Measurements from ENCODE around the gene TSLP. TPM values are rescaled to one million over a fixed set of nuclear protein-coding genes. Genes with fewer than 3 reads are reported as not detected.
A peak's percentile ranks its signal among the peaks of the same experiment; 100 is the strongest.

Gene TSLP
- 0.03 TPM in 1 of 2 replicates, not detected in the other for total RNA-seq (2014; rRNA removed; shearing (Covaris generic))

DNA sequence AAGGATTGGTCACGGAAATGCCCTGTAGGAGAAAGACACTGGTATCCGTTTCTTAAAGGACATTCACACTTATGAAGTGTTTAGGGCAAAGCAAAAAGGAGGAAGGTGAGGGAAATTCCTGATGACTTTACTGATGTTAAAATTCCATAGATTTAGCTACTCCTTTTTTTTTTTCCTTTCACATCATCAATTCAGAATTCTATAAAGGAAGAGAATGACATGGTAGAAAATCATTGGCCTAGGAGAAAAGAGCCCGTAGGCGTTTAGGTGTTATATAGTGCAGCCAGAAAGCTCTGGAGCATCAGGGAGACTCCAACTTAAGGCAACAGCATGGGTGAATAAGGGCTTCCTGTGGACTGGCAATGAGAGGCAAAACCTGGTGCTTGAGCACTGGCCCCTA, at the start of gene TSLP:
TSS of gene TSLP (plus strand) at position 301 of the 400 bp plus-strand sequence. CDS start 178 bp downstream, outside the sequence.
- no peak for DNase-seq (ENCODE audit: low read depth)

DNA sequence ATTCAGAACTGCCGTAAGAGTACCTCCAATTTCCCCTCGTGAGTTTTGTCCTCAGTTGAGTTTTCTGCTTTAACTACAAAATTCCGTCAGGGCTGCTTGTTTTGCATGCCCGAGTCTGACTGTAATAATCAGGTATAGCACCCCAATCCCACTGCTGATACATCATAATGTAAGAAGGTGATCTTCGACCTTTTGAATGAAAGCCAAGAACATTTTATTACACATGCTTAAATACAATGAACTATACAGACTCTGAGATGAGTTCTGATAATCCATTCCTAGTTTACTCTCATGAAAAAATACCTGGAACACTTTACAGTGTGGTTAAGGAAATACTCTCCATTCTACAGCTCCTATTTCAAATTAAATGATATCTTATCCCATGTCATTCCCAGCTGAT, 49.2 kb upstream of the TSLP start:
- DNase-seq (ENCODE audit: low read depth), result no peak

DNA sequence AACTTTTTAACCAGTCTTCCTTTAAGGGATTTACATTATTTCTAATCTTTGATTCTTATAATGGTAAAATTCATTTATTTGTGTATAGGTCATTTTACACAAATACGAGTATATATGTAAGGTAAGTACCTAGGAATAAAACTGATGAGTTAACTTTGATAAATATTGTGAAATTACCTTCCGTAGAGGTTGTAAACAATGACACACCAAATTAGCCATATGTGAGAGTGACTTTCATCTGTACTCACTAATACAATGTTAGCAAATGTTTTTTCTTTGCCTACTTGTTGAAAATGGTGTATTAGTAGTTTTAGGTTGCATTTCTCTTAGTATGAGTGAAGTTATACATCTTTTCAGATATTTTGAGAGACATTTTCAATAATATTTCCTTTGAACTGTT, 42.6 kb upstream of the TSLP start:
- no peak for DNase-seq (ENCODE audit: low read depth)

DNA sequence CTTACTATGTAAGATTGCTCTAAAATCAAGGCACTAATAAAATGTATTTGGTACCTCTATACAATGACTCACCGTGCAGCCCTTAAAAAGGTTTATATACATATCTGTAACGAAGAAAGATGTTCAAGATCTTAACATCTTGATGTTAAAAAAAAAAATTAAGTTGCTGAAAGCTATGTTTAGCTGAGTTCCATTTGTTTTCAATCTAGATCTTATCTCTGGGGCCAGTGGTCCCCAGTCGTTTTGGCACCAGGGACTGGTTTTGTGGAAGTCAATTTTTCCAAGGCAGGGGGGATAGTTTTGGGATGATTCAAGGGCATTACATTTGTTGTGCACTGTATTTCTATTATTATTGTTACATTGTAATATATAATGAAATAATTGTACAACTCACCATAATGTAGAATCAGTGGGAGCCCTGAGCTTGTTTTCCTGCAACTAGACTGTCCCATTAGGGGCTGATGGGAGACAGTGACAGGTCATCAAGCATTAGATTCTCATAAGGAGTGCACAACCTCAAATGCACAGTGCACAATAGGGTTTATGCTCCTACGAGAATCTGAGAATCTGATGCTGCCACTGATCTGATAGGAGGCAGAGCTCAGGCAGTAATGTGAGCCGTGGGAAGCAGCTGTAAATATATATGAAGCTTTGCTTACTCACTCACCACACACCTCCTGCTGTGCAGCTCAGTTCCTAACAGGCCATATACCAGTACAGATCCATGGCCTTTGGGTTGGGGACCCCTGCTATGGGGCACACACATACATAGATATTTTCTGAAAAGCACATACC, 27.6 kb upstream of the TSLP start:
- peak; percentile 95 for DNase-seq (ENCODE audit: low read depth)

DNA sequence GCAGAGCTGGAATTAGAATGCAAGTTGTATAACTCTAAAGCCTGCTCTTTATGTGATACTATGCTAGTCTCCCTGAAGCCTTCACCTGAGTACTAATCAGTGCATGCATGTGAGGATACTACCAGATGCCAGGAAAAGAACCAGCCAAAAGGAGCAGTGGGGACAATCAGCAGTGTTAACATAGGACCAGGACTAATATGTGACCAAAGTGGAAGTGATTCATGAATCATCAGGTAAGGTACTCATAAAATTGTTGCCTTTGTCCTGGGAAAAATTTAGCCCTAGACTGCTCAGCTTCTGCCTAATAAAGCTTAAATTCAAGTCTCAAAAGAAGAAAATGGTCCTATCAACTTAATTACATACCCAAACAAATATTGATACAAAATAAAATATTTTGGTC, 13.4 kb upstream of the TSLP start:
- no peak for DNase-seq (ENCODE audit: low read depth)

DNA sequence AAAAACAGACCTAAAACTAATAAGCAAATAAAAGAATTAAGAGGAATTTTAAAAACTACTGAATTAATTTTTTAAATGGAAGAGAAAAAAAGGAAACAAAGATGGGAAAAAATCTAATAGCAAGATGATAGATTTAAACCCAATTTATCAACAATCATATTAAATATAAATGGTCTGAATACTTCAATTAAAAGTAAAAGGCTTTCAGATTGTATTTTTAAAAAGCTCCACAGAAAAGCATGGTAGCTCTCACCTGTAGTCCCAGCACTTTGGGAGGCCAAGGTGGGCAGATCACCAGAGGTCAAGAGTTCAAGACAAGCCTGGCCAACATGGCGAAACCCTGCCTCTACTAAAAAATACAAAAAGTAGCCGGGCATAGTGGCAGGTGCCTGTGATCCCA, 11.3 kb upstream of the TSLP start:
- DNase-seq (ENCODE audit: low read depth), result no peak

DNA sequence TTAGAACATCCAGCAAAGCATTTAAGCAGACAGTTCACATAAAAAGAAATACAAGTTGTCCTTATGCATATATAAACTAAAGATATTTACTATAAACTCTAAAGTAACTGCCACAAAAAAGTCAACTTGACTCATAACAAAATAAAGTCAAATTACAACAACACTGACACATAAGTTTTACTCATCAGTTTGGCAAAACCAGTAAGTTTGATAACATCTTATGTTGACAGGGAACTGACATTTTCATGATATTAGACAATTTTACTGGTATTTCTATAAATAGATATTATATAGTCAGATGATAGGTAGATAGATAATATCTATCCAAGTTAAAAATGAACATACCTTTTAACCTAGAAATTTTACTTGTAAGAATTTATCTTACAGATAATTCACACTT, 9.9 kb upstream of the TSLP start:
- DNase-seq (ENCODE audit: low read depth), result no peak

DNA sequence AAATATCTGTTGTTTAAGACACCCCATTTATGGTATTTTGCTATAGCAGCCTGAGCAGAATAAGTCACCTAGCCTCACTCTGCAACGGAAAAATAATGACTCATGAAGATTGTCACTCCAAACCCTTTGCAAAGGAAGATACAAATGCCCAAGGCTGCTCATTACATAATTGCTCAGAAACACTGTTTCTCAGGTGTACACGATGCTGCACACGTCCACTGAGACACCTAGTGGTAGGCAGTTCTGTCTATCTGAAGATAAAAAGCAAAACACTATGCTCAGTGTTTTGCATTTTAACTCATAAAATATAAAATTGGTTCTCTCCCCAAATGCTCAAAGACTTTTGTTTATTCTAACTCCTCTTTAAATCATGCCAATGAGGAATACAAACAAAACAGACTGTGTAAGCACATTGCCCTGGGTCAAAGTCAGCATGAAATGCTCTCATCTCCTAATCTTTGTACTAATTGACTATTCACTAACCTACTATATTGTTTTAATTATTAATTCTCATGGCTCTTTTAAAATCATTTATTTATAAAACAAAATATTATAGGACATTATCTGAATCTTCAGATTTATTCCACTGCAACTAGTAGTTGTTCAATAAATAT, 7.7 kb upstream of the TSLP start:
- DNase-seq (ENCODE audit: low read depth), result peak; percentile 32

DNA sequence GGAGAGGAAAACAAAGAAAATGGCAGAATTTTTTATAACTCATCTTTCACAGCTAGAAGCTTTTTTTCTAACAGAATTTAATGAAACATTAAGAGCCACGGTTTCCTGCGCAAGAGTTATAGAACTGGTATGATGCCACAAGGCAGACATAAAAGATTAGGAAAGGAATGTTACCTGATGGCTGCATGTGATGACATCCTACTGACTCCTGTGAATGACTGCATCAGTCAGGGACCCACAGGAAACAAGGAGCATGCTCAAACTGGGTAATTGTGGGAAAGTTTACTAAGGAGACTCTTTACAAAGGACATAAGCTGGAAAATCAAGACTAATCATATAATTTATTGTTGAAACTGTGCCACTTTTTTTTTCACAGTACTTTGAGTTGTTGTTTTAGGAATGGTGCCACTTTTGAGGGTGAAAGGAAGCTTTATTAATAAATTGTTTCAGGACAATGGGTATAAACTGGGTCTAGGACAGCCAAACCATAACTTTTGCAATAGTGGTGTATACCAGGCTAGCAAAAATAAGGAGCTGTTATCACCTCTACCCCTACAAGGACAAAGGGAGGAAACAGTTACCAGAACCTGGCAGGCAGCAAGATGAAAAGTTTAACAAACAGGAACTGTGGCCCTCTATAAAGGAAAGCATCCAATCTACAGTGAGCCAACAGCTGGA, 5.1 kb upstream of the TSLP start:
- no peak for DNase-seq (ENCODE audit: low read depth)

DNA sequence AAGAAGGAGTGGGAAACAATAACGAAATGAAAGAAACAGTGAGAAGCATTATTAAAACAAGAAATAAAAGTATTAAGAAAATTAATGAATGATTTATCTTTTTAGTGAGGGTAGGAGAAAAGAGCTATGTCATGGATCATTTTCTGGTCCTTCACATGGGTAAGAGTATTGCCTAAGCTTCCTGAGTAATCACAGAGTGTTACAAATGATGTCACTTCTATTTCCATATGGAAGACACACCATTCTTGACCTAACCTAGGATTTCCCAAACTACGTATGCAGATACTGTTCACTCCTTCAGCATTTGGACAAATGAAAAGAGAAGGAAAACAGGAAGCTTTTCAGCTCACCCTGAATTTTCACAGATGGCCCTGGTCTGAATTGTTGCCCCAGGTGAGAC, 3.3 kb upstream of the TSLP start:
- no peak for DNase-seq (ENCODE audit: low read depth)

DNA sequence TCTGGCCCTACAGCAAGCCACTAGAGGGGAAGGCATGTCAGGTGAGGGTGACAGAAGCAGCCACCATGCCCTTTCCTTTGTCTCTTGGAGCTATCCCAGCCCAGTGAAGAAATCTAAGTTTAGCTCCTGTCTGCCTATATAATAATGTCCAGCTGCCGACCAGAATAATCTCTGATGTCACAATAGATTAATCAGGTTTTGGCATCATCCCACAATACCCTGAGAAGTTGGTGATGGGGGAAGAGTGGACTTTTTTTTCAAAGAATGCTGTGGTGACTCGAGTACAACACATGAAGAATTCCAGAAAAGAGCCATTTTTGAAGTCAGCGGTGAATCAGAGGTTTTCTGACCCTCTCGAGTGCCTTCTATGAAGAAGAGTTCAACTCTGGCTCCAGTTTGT, 1.7 kb upstream of the TSLP start:
- DNase-seq (ENCODE audit: low read depth), result no peak

DNA sequence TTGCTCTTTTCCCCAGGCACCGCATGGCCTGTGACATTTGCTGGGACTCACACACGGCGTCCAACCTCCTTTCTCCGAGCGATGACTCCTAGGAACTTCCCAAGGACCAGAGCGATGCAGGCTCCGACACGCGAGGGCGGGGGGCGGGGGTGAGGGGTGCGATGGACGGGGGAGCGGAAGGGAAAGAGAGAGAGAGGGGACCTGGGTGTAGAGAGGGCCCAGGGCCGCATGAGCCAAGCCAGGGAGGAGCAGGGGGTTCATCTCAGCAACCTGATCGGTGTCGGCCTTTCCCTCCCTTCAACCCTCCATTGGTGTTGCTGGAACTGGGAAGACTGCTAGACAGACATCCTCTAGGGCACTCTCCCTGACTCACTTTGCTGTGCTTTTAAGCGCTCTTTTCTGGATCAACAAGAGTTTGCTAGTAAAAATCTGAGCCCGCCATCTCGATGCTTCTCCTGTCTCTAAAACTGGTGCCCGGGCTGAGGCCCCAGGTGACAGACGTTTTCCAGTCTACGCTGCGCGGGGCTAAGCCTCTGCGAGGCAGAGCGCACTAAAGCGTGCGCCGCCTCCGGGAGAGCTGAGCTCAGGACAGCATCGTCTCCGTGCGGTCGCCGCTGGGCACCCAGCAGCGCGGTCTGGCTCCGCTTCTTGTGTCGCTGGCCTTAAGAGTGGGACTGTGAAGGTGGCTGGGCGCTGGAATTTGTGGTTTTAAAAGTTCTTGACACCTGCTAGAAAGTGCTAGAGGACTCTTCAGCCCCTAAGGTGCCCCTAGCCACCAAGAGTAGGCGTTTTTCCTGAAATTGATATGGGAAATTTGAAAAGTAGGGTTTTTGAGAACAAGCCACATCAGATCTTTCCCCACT, 1.0 kb upstream of the TSLP start:
- no peak for DNase-seq (ENCODE audit: low read depth)

DNA sequence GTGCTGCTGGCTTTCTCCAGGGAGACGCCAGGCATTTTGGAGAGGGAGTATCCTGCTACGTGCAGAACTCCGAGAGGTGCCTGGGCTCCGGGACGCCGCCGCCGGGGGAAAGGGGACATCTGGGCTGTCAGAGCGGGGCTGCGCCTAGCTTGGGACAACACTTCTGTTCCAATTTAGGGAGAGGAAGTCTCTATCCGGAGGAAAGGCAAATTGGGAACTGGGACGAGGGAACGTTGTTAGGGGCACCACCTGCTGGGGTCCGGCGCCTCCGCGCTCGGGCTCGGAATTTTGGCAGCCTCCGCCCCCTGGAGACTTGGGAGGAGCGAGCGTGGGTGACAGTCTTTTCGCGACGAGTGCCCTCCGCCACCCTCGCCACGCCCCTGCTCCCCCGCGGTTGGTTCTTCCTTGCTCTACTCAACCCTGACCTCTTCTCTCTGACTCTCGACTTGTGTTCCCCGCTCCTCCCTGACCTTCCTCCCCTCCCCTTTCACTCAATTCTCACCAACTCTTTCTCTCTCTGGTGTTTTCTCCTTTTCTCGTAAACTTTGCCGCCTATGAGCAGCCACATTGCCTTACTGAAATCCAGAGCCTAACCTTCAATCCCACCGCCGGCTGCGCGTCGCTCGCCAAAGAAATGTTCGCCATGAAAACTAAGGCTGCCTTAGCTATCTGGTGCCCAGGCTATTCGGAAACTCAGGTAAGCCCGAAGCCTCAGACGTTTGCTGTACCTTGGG, 1.6 kb downstream of the TSLP start:
- peak; percentile 72 for DNase-seq (ENCODE audit: low read depth)

DNA sequence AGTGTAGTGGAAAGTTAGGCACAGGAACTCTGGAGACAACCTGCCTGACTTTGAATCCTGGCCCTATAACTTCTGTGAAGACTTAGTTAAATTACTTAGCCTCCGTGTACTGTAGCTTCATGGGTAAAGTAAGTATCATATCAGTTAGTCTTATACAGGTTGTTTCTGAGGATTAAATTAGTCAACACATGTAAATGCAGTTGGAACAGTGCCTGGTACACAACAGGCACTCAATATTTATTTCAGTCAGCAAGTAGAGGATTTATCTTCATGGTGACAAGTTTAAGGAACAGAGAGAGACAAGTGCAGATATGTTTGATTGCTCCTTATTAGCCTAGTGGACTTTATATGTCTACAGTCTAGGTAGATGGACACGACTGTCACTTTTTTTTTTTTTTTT, 2.7 kb downstream of the TSLP start:
- DNase-seq (ENCODE audit: low read depth), result no peak

DNA sequence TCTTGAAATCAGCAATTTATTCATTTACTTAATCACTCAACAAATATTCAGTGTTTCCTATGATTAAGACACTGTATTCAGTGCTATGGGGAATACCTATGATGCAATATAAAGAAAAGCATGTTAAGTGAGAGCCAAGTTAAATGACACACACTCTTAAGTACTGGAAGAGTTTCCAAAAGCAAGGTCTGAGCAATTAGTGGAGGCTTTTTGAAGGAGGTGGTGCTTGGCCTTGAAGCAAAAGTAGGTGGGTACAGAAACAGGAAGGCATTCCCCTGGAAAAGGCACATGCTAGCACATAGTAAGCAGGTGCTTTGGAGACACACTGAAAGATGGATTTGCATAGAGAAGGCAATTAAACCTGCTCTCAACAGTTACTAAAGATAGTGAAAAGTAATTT, 4.0 kb downstream of the TSLP start:
- DNase-seq (ENCODE audit: low read depth), result peak; percentile 55

DNA sequence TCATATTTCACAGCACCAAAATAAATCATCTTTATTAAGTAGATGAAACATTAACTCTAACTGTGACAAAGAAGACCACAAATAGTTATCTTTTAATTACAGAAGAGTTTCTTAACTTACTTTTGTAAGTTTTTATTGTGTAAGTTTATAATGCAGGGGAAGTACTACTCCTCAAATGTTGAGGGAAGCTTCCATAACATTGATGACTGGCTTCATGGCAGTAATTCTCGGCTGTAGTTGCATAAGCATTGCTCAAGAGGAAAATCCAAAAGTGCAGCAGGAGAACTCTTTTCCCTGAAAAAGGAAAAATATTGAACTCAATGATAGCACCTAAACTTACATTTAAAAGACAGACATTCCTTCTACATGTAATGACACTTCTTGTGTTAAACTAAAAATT, 4.6 kb downstream of the TSLP start:
- DNase-seq (ENCODE audit: low read depth), result no peak

DNA sequence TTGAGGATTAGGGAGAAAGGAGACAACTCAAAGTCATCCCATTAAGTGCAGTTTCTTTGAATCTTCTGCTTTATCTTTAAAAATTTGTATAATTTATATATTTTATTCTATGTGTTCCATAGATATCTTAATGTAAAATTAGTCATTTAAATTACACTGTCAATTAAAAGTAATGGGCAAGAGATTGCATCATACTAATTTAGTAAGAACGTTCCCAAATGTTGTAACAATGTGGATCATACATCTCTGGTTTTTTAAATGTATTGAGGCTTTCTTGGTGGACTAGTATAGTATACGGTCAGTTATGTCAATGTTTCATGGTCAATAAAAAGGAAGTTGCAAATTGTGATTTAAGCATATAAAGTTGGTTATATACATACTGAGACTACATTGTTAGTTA, 6.2 kb downstream of the TSLP start:
- no peak for DNase-seq (ENCODE audit: low read depth)

DNA sequence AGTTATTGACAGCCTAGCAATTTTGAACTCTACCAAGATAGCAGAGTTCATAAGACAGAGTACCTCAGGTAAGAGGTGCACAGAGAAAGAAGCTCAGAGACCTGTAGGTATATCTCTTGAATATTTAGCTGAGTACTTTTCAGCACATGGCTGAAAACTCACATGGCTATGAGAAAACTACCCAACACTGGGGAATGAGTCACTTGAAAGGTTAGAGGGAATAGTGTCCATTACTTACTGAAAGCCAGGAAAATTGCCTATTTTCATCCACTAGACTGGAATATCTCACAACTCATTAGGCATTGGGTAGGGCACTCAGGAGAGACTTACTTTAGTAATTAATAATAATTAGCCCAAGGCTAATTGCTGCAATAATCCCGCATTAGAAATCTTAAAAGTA, 8.3 kb downstream of the TSLP start:
- peak; percentile 23 for DNase-seq (ENCODE audit: low read depth)

DNA sequence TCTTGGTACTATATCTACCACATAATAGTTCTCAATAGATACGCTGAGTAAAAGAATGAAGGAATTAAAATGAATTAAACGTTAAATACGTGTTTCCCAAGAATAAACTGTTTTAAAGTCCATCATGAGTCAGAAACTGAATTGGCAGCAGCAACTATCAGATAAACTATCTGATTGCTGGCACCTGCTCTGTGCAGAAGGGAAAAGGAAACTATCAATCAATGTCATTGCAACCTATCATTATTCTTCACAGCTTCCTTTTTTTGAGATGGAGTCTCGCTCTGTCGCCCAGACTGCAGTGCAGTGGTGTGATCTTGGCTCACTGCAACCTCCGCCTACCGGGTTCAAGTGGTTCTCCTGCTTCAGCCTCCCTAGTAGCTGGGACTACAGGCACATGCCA, 11.8 kb downstream of the TSLP start:
- DNase-seq (ENCODE audit: low read depth), result no peak

DNA sequence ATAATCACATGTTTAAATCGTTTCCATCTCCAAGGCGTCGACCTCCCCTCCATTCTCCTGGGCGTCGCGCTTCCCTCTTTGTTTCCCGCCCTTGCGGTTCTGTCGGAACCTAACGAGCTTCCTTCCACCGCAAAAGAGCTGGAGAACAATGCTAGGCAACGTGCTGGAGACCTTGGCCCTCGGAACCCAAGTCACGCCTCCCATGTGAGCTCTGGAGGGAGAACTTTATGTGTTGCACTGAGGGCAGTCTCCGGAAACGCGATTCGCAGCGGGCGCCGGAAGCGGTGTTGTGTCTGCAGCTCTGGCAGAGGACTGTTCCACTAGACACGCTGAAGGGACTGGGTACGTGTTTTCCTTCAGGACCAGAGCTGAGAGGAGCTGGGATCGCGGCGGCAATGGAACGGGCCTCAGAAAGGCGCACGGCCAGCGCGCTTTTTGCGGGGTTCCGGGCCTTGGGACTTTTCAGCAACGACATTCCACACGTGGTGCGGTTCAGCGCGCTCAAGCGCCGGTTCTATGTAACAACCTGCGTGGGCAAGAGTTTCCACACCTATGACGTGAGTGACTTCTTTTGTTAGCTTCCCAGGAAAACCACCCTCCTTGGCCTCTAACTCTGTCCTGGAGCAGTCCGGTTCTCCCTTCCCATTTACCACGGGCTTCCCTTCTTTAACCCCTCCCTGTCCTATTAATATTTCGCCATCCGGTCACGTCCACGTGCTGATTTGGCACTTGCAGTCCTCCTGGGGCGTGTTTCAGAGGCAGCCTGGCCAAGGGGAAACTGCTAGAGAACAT, 20.7 kb downstream of the TSLP start, which contains the start of gene WDR36:
TSS of gene WDR36 (plus strand) at position 287 of the 792 bp plus-strand sequence. CDS start at position 396, 109 bp downstream.
- DNase-seq (ENCODE audit: low read depth), result peak; percentile 95
